HG03066 (cell line): ENCODE data around the gene MTUS2.
"Not testable (repeated sequence)": the region's sequence is repeated elsewhere in the genome, so short reads cannot be mapped to it uniquely, and the experiment has no call there.

Experiments used
- ATAC-seq: cut with Tn5 transposase; IDR thresholded peaks from one replicate; pipeline ENCODE4 v1.9.1; 2021; ENCODE audit warnings: low read depth; ENCODE audit not compliant: unreplicated experiment

MTUS2 gene

GRCh38 chr13:29284726-29285125 is 464.6 kb downstream of the MTUS2 start:
- no peak for ATAC-seq

DNA sequence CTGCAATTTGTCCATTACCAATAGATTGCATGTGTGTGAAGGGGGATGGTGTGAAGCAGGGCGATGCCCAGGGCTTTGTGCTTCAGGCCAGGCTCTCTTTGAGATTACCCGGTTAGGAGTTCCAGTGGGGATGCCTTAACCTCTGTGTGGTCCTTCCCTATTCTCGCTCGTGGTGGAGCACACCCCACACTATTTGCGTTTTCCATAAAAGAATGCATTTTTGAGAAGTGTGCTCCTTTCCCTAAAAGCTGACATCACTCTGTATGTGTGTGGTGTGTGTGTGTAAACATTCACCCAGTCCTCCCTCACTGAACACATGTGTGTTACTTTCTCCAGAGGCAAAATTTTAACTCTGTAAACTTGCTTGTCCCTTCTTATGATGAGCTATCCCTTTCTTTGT is 467.1 kb downstream of the MTUS2 start:
- ATAC-seq = no peak

- no peak for ATAC-seq
Measured at GRCh38 chr13:29292045-29292444, 471.9 kb downstream of the MTUS2 start.

DNA sequence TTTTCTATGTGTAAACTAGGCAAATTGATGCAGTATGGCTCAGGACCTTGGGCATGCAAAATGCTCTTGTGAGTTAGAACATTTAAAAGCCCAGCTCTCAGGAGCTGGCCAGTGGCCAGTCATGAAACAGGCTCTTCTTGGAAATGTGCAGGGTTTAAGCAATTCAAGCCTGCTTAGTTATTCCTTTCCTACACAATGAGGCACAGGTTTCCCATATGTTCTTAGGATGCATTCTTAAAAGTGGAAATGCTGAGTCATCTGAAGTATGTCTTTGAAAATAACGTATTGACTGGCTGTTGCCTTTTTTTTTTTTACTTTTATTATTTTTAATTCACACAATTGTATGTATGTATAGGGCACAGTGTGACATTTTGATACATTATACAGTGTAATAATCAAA is 474.7 kb downstream of the MTUS2 start:
- ATAC-seq = no peak

DNA sequence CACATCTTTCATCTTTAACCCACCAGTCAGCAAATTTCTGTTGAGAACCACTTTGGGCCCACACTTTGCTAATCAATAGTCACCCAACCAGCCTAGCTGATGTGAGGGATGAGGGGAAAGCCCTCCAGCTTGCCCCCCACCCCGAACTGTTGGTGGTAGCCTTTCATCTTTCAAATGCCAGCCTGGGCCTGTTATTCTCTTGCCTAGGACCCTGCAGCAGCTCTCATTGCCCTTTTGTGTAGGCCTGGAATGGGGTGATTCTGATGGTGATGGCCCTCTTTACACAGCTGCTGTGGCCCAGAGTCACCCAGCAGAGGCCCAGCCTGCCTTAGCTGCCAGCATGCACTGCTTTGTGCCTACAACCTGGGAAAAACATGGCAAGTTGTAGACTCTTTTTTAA is 480.9 kb downstream of the MTUS2 start:
- no peak for ATAC-seq

DNA sequence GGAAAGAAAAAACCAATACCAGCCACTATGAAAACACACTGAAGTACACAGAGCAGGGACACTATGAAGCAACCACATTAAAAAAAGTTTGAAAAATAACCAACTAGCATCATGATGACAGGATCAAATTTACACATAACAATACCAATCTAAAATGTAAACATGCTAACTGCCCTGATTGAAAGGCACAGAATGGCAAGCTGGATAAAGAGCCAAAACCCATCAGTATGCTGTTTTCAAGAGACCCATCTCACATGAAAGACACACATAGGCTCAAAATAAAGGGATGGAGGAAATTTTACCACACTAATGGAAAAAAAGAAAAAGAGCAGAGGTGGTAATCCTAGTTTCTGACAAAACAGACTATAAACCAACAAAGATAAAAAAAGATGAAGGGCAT is 484.0 kb downstream of the MTUS2 start:
- no peak for ATAC-seq

- no peak for ATAC-seq
Measured at GRCh38 chr13:29310806-29311205, 490.7 kb downstream of the MTUS2 start.

GRCh38 chr13:29315847-29316246 is 495.7 kb downstream of the MTUS2 start:
- no peak for ATAC-seq

DNA sequence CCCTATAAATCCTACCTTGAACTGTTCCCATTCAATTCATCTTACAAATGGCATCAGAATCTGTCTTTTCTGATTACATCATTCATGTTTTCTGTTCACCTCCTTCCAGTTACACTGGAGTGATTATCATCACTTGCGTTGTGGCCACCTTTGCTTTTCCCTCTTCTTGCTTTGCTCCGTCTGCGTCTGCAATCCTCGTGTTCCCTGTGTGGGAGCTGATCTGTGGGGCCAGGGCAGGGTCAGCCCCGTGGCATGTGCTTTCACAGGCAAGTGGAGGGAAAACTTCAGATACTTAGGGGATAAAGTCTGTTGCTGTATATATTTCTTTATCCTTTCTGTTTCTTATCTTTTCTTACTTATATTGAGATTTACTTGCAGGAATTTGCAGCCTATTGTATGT is 497.7 kb downstream of the MTUS2 start:
- ATAC-seq = no peak

DNA sequence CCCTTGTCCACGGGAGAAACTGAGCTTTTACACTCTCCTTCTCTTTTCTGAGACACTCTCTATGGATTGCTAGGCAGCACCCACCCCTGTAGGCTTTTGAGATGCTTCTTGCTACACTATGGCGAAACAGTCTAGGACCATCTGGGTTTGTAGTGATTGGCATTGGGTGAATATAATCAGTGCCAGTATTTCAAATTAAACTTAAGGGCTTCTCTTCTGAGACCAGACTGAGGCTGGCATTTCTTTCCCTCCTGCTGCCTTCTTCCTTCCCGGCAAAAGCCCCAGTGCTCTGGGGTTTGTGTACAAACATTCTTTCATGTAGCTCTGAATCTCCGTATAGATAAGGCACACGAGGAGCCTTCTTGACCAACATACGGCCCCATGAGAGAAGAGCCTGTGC is 498.6 kb downstream of the MTUS2 start:
- ATAC-seq = no peak

GRCh38 chr13:29319451-29319850 is 499.3 kb downstream of the MTUS2 start:
- no peak for ATAC-seq

- no peak for ATAC-seq
Measured at GRCh38 chr13:29323954-29324353, 503.8 kb downstream of the MTUS2 start.

GRCh38 chr13:29324601-29325000 is 504.5 kb downstream of the MTUS2 start:
- no peak for ATAC-seq

DNA sequence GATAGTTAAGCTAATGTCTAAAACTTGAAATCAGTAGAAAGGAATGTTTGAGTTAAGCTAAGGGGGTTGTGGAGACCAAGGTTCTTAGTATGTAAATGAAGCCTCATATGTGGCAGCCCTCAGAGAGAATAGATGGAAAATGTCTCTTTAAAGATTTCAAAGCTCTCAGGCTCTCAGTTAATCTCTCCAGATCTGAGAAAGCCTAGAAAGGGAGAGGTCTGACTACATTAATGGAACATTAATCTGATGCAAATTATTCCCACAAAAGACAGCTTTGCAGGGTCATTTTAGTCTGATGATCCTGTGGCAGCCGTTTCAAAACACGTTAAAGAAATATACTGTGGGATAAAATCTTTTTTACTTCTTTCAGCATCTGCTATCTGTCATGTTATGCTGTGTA is 508.4 kb downstream of the MTUS2 start:
- ATAC-seq = no peak

DNA sequence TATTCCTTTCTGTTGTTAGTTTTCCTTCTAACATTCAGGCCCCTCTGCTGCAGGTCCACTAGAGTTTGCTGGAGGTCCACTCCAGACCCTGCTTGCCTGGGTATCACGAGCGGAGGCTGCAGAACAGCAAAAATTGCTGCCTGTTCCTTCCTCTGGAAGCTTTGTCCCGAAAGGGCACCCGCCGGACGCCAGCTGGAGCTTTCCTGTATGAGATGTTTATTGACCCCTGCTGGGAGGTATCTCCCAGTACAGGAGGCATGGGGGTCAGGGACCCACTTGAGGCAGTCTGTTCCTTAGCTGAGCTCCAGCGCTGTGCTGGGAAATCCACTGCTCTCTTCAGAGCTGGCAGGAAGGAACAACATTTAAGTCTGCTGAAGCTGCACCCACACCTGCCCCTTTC is 516.2 kb downstream of the MTUS2 start:
- ATAC-seq = no peak

DNA sequence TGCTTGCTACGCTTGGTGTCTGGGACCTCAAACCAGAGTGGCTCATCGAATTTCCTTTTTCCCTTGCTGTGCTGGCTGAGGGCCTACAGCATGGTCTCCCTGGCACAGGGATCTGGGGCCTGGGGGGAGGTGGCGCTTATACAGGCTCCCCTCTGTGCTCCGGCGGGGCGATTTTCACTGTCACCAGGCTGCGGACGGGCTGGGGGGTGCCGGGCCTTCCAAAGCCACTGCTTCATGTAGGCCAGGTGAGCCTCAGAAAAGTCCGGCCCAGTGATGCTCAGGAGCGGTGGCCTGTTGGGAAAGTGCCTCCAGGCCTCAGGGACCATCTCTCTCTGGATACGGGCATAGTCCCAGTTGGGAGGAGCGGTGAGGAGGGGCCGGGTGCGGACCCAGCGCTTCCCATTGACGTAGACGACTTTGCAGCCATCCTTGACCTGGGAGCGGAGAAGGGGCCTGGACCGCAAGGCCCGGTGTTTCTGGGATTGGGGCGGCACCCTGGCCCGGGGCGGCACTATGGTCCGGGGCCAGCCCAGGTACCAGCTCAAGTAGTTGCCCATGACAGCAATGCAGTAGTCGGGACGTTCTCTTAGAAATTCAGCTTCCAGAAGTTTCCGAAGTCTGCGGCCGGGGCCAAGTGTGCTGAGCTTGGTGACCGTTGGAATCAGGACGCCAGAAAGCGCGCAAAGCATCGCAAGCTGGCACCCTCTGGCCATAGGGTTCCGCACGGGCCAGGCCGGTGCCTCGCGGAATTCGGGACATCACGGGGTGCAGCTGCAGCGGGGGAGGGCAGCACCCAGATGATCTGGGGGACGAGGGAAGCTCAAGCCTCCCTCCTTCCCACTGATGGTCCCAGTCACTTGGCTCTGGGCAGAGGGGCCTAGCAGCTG is 519.5 kb downstream of the MTUS2 start:
- ATAC-seq = no peak

DNA sequence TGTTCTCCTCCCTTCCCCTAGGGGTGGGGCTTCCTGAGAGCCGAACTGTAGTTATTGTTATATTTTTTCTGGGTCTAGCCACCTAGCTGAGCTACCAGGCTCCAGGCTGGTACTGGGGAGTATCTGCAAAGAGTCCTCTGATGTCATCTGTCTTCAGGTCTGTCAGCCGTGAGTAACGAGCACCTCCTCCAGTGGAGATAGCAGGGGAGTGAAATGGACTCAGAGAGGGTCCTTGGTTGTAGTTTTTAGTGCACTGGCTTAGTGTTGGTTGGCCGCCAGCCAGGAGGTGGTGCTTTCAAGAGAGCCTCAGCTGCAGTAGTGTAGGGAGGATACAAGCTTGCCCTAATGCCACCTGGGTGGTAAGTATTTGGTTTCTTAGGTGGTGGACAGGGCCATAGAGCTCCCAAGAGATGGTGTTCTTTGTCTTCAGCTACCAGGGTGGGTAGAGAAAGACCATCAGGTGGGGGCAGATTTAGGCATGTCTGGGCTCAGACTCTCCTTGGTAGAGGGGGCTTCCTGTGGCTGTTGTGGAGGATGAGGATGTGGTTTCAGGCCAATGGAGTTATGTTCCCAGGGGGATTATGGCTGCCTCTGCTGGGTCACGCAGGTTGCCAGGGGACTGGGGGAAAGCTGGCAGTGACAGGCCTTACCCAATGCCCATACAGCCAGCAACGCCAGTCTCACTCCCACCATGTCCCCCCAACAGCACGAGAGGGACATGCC is 525.9 kb downstream of the MTUS2 start:
- ATAC-seq = not testable (repeated sequence)

DNA sequence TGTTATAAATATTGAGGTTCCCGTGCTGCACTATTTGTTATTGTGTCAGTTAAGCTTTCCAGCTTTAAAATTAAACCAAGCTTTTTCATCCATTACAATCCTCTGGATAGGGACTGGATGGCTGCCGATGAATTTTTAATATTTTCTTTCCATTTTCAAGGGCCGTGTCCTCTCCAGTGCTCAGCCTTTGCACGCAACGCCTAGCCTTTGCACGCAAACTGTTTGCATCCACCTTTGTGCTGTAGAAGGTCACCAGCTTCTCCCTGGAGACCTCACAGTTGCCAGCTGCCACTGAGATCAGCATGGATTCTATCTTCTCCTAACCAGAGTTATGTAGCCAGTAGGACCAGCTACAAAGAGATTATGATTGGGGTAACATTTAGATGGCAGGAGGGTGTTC is 534.9 kb downstream of the MTUS2 start:
- ATAC-seq = no peak

DNA sequence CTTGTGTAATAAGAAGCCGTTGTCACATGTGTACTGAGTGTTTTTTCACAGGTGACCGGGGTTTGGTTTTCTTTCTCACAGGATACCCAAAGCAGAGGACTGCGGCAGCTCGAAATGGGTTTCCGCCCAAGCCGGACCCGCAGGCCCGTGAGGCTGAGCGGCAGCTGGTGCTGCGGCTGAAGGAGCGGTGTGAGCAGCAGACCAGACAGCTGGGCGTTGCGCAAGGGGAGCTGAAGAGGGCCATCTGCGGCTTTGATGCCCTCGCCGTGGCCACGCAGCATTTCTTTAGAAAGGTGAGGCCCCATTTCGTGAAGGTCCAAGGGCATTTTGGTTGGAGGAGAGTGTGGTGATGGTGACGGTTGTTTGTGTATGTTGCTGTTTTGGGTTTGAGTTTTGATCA is 539.0 kb downstream of the MTUS2 start:
- ATAC-seq = no peak

GRCh38 chr13:29361716-29362115 is 541.6 kb downstream of the MTUS2 start:
- no peak for ATAC-seq

- no peak for ATAC-seq
Measured at GRCh38 chr13:29362849-29363604, 542.9 kb downstream of the MTUS2 start.
